OCI-LY1 (cell line): ENCODE data around the gene TTC39C.

Experiments used
- H2AFZ ChIP-seq: fragments of 200-600 bp; sonication (generic), shearing (Covaris generic); 2 replicates; pipeline ENCODE4 v1.6.0; 2014; ENCODE audit warnings: antibody characterized with exemption, mild to moderate bottlenecking, low read length
- H3F3A ChIP-seq: fragments of 200-600 bp; sonication (generic), shearing (Covaris generic); 2 replicates; pipeline ENCODE4 v1.6.0; 2014; ENCODE audit warnings: mild to moderate bottlenecking, antibody characterized with exemption, low read length, moderate library complexity; ENCODE audit not compliant: insufficient read depth
- H3K27ac ChIP-seq: fragments of 200-600 bp; sonication (generic); 2 replicates; pipeline ENCODE4 v1.5.1; 2014; ENCODE audit warnings: low read length, mixed run types, mild to moderate bottlenecking, low read depth; ENCODE audit not compliant: poor library complexity, severe bottlenecking
- H3K27me3 ChIP-seq: fragments of 200-600 bp; sonication (generic); 2 replicates; pipeline ENCODE4 v1.6.0; 2014; ENCODE audit warnings: antibody characterized with exemption, mild to moderate bottlenecking, low read length, moderate library complexity; ENCODE audit not compliant: insufficient read depth
- H3K36me3 ChIP-seq: fragments of 200-600 bp; sonication (generic); 2 replicates; pipeline ENCODE4 v1.6.1; 2014; ENCODE audit warnings: mild to moderate bottlenecking, antibody characterized with exemption, low read length, moderate library complexity, mixed read lengths; ENCODE audit not compliant: insufficient read depth
- H3K4me1 ChIP-seq: fragments of 200-600 bp; sonication (generic); 2 replicates; pipeline ENCODE4 v1.5.1; 2014; ENCODE audit warnings: mild to moderate bottlenecking, low read length, moderate library complexity; ENCODE audit not compliant: insufficient read depth, severe bottlenecking
- H3K4me2 ChIP-seq: fragments of 200-600 bp; sonication (generic), shearing (Covaris generic); 2 replicates; pipeline ENCODE4 v1.6.1; 2014; ENCODE audit warnings: low read length
- H3K4me3 ChIP-seq: fragments of 200-600 bp; sonication (generic); 2 replicates; pipeline ENCODE4 v1.5.1; 2014; ENCODE audit warnings: low read length, low read depth, mild to moderate bottlenecking, mixed read lengths; ENCODE audit not compliant: poor library complexity, severe bottlenecking
- H3K79me2 ChIP-seq: fragments of 200-600 bp; shearing (Covaris generic); 2 replicates; pipeline ENCODE4 v1.6.1; 2016; ENCODE audit warnings: mixed run types, low read length, mixed read lengths; ENCODE audit not compliant: insufficient read depth
- H3K9ac ChIP-seq: fragments of 200-600 bp; sonication (generic), shearing (Covaris generic); 2 replicates; pipeline ENCODE4 v1.6.1; 2014; ENCODE audit warnings: mild to moderate bottlenecking, low read length, mixed read lengths
- H3K9me2 ChIP-seq: fragments of 200-600 bp; sonication (generic), shearing (Covaris generic); 2 replicates; pipeline ENCODE4 v1.6.1; 2014; ENCODE audit warnings: low read depth, mild to moderate bottlenecking, low read length, mixed read lengths
- H3K9me3 ChIP-seq: fragments of 200-600 bp; shearing (Covaris generic); 2 replicates; pipeline ENCODE4 v1.6.1; 2014; ENCODE audit warnings: low read length, mixed read lengths
- H4K20me1 ChIP-seq: fragments of 200-600 bp; sonication (generic), shearing (Covaris generic); 2 replicates; pipeline ENCODE4 v1.6.0; 2016; ENCODE audit warnings: mild to moderate bottlenecking, low read length; ENCODE audit not compliant: insufficient read depth
- EZH2 ChIP-seq: fragments of 200-600 bp; sonication (generic), shearing (Covaris generic); IDR thresholded peaks from 2 replicates; pipeline ENCODE4 v1.8.0; 2017; ENCODE audit warnings: borderline replicate concordance, mixed run types, mild to moderate bottlenecking, antibody characterized with exemption, low read length, moderate library complexity, mixed read lengths
- TF ChIP-seq, protein P1 (sequence below): fragments of 200-600 bp; sonication (generic), shearing (Covaris generic); IDR thresholded peaks from 2 replicates; pipeline ENCODE4 v1.5.1; 2017; ENCODE audit warnings: mild to moderate bottlenecking, antibody characterized with exemption, low read length, moderate library complexity, mixed read lengths

TTC39C gene

DNA sequence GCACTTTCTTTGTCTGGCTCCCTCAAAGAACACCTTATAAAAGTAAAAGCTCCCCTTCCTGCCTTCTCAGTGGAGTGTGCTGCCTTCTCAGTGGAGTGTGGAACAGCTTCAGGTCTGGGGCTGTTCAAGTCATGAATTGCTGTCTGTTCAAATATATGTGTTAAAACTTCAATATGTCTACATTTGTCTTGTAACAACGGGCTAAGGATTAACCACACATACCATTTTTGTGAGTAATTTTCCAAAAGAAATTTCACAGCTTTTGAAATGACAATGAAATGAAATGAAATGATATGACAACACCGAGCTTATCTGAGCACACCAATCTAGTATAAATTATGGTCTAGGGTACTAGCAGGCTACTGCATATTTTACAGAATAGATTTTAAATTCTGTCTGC, 167.3 kb downstream of the TTC39C start:
- H3K4me2 ChIP-seq: no peak overlapping the region
- H3K4me3 ChIP-seq: no peak overlapping the region

More for the DNA sequence above, 167.3 kb downstream of the TTC39C start:
- Histone ChIP-seq H2AFZ (no peak overlapping the region), H3K9me2 (no peaks in the 10 kb centered on the region), H3F3A (no peaks in the 10 kb centered on the region), H3K9me3 (no peaks in the 10 kb centered on the region), H4K20me1 (no peaks in the 10 kb centered on the region), H3K9ac (no peak overlapping the region), H3K4me1 (no peaks in the 10 kb centered on the region), H3K36me3 (no peaks in the 10 kb centered on the region), H3K27ac (no peak overlapping the region), H3K27me3 (no peaks in the 10 kb centered on the region), H3K79me2 (no peaks in the 10 kb centered on the region)
- TF ChIP-seq, protein P1, sequence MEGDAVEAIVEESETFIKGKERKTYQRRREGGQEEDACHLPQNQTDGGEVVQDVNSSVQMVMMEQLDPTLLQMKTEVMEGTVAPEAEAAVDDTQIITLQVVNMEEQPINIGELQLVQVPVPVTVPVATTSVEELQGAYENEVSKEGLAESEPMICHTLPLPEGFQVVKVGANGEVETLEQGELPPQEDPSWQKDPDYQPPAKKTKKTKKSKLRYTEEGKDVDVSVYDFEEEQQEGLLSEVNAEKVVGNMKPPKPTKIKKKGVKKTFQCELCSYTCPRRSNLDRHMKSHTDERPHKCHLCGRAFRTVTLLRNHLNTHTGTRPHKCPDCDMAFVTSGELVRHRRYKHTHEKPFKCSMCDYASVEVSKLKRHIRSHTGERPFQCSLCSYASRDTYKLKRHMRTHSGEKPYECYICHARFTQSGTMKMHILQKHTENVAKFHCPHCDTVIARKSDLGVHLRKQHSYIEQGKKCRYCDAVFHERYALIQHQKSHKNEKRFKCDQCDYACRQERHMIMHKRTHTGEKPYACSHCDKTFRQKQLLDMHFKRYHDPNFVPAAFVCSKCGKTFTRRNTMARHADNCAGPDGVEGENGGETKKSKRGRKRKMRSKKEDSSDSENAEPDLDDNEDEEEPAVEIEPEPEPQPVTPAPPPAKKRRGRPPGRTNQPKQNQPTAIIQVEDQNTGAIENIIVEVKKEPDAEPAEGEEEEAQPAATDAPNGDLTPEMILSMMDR: no peak
- no peak for TF ChIP-seq EZH2
